KMS-11 (cell line): ENCODE data around the gene TSPAN18.

Source experiments
- H2AFZ ChIP-seq: fragments of 200-600 bp; sonication (generic); 2 replicates; pipeline ENCODE4 v1.6.1; 2016; ENCODE audit warnings: antibody characterized with exemption, mixed run types, low read depth
- H3K27ac ChIP-seq: fragments of 200-600 bp; sonication (generic); 2 replicates; pipeline ENCODE4 v1.6.1; 2016; ENCODE audit warnings: mild to moderate bottlenecking, mixed run types
- H3K27me3 ChIP-seq: fragments of 200-600 bp; sonication (generic); 2 replicates; pipeline ENCODE4 v1.6.1; 2017; ENCODE audit warnings: mild to moderate bottlenecking, low read depth, mixed run types, moderate library complexity; ENCODE audit not compliant: insufficient read depth
- H3K36me3 ChIP-seq: fragments of 200-600 bp; sonication (generic); 2 replicates; pipeline ENCODE4 v1.6.1; 2017; ENCODE audit warnings: mild to moderate bottlenecking, mixed run types; ENCODE audit not compliant: insufficient read depth
- H3K4me1 ChIP-seq: fragments of 200-600 bp; sonication (generic); 2 replicates; pipeline ENCODE4 v1.6.1; 2016; ENCODE audit warnings: mild to moderate bottlenecking, low read depth, mixed run types; ENCODE audit not compliant: poor library complexity, severe bottlenecking
- H3K4me2 ChIP-seq: fragments of 200-600 bp; sonication (generic); 2 replicates; pipeline ENCODE4 v1.7.0; 2016; ENCODE audit warnings: mild to moderate bottlenecking, mixed run types
- H3K4me3 ChIP-seq: fragments of 200-600 bp; sonication (generic); IDR thresholded peaks from 2 replicates; pipeline ENCODE4 v1.6.1; 2017; ENCODE audit warnings: low read depth, low read length, mixed read lengths; ENCODE audit not compliant: insufficient read depth
- H3K79me2 ChIP-seq: fragments of 200-600 bp; sonication (generic); 2 replicates; pipeline ENCODE4 v1.6.1; 2016; ENCODE audit warnings: low read depth, mixed run types; ENCODE audit not compliant: insufficient read depth
- H3K9ac ChIP-seq: fragments of 200-600 bp; sonication (generic); 2 replicates; pipeline ENCODE4 v1.6.1; 2016; ENCODE audit warnings: mild to moderate bottlenecking, mixed run types
- H4K20me1 ChIP-seq: fragments of 200-600 bp; sonication (generic); 2 replicates; pipeline ENCODE4 v1.6.1; 2016; ENCODE audit warnings: mild to moderate bottlenecking, mixed run types; ENCODE audit not compliant: insufficient read depth
- TF ChIP-seq, protein P1 (sequence below): fragments of 200-600 bp; sonication (generic); conservative IDR thresholded peaks from 2 replicates; pipeline ENCODE4 v1.6.1; 2017; ENCODE audit warnings: low read depth, mild to moderate bottlenecking, antibody characterized with exemption, low read length, moderate library complexity, mixed read lengths

The TSPAN18 gene

DNA sequence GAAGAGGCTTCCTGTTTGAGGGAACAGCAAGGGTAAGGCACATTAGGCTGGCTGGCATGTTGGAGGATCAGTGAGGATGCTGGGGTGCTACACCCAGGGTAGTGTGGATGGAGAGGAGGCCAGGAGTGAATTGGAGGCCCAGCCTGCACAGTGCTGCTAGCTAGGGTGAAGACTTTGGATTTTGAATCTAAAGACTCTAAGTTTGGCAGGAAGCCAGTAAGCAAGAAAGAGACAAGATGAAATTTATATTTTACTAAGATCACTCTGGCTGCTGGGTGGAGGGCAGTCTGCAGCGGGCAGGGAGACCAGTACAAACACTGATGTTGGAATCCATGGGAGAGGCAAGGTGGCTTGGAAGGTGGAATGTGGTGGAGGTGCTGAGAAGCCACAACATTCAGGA, 43.6 kb downstream of the TSPAN18 start:
- H3K27ac ChIP-seq: no peak overlapping the region
- TF ChIP-seq, protein P1, sequence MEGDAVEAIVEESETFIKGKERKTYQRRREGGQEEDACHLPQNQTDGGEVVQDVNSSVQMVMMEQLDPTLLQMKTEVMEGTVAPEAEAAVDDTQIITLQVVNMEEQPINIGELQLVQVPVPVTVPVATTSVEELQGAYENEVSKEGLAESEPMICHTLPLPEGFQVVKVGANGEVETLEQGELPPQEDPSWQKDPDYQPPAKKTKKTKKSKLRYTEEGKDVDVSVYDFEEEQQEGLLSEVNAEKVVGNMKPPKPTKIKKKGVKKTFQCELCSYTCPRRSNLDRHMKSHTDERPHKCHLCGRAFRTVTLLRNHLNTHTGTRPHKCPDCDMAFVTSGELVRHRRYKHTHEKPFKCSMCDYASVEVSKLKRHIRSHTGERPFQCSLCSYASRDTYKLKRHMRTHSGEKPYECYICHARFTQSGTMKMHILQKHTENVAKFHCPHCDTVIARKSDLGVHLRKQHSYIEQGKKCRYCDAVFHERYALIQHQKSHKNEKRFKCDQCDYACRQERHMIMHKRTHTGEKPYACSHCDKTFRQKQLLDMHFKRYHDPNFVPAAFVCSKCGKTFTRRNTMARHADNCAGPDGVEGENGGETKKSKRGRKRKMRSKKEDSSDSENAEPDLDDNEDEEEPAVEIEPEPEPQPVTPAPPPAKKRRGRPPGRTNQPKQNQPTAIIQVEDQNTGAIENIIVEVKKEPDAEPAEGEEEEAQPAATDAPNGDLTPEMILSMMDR: no peak
- no peak overlapping the region for H3K9ac ChIP-seq
- no peaks in the 10 kb centered on the region for H4K20me1 ChIP-seq
- H3K4me2 ChIP-seq: no peak overlapping the region
- no peaks in the 10 kb centered on the region for H3K4me1 ChIP-seq
- H2AFZ ChIP-seq: no peak overlapping the region
- no peaks in the 10 kb centered on the region for H3K27me3 ChIP-seq
- no peaks in the 10 kb centered on the region for H3K79me2 ChIP-seq
- no peak overlapping the region for H3K4me3 ChIP-seq
- no peaks in the 10 kb centered on the region for H3K36me3 ChIP-seq

DNA sequence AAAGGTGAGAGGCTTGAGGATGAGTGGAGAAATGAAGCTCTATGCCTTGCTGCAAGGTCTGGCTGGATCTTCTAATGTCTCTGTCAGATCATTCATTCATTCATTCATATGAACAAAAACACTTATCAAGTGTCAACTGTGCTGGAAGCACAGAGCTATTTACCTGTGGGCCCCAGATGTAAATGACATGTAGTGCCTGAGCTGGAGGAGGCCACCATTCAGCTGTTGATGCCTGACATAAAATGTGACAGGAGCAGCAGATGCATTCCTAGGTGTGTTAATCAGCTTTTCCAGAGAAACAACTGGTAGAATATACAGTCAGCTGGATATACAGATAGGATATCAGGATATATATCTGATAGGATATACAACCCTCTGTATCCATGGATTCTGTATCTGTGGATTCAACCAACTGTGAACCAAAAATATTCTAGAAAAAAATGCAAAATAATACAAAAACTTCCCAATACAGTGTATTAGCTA, 44.5 kb downstream of the TSPAN18 start:
- H3K4me2 ChIP-seq: no peak overlapping the region
- H3K79me2 ChIP-seq: no peaks in the 10 kb centered on the region
- TF ChIP-seq, protein P1: no peak
- no peaks in the 10 kb centered on the region for H3K36me3 ChIP-seq
- H3K9ac ChIP-seq: no peak overlapping the region
- H3K4me1 ChIP-seq: no peaks in the 10 kb centered on the region
- H3K4me3 ChIP-seq: no peak overlapping the region
- H2AFZ ChIP-seq: no peak overlapping the region
- H3K27me3 ChIP-seq: no peaks in the 10 kb centered on the region
- H4K20me1 ChIP-seq: no peaks in the 10 kb centered on the region
- no peak overlapping the region for H3K27ac ChIP-seq

DNA sequence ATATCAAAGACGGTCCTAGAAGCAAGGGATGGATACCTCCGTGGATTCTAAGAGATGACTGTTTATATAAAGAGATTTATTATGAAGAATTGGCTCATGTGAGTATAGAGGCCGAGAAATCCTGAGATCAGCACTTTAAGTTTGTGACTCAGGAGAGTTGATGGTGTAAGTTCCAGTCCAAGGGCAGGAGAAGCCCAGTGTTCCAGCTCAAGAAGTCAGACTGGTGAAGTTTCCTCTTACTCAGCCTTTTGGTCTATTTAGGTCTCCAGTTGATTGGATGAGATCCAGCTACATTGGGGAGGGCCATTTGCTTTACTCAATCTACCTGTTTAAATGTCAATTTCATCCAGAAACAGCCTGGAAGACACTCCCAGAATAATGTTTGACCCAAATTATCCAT, 45.1 kb downstream of the TSPAN18 start:
- no peak overlapping the region for H3K27ac ChIP-seq
- H3K4me3 ChIP-seq: no peak overlapping the region
- no peak overlapping the region for H3K4me2 ChIP-seq
- TF ChIP-seq, protein P1: no peak
- no peaks in the 10 kb centered on the region for H3K79me2 ChIP-seq
- H3K4me1 ChIP-seq: no peaks in the 10 kb centered on the region
- no peak overlapping the region for H2AFZ ChIP-seq
- H3K36me3 ChIP-seq: no peaks in the 10 kb centered on the region
- H3K27me3 ChIP-seq: no peaks in the 10 kb centered on the region
- H3K9ac ChIP-seq: no peak overlapping the region
- no peaks in the 10 kb centered on the region for H4K20me1 ChIP-seq

DNA sequence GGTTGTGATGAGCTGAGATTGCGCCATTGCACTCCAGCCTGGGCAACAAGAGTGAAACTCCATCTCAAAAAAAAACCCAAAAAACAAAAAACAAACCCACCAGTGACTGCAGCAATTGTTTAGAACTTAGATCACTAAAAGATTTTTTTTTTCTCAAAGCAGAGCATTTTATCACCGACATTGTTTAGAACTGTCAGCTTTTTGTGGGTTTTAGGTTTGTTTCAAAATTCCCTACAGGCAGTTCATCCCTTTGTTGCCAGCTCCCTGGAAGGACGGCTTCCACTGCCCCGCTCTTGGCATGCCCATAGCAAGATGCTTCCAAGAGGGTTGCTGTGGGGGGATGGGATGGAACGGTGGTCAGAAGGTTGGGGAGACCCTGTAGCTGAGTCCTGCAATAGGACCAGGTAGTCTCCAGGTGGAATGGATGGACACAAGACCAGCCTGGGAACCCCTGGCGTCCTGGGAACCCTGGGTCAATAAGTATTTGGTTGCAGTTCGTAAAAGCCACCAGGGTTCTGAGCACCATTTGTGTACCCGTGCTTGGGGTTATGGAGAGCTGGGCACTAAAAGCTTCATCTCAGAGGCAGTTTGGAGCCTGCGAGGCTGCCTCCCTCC, 46.7 kb downstream of the TSPAN18 start:
- TF ChIP-seq, protein P1: no peak
- no peak overlapping the region for H3K9ac ChIP-seq
- H2AFZ ChIP-seq: no peak overlapping the region
- no peaks in the 10 kb centered on the region for H4K20me1 ChIP-seq
- no peaks in the 10 kb centered on the region for H3K79me2 ChIP-seq
- H3K27me3 ChIP-seq: no peaks in the 10 kb centered on the region
- no peak overlapping the region for H3K4me2 ChIP-seq
- no peaks in the 10 kb centered on the region for H3K4me1 ChIP-seq
- H3K27ac ChIP-seq: no peak overlapping the region
- H3K4me3 ChIP-seq: no peak overlapping the region
- H3K36me3 ChIP-seq: no peaks in the 10 kb centered on the region
